ENCODE measurements around the gene TGIF2LX.
"Not testable (repeated sequence)": the region's sequence is repeated elsewhere in the genome, so short reads cannot be mapped to it uniquely, and the experiment has no call there.

TGIF2LX gene

GRCh38 chrX:89921665-89922064, at the start of gene TGIF2LX:
TGIF2LX (plus strand) TSS chrX:89921908; CDS start chrX:89922086, 178 bp downstream.
- not testable (repeated sequence) for DNase-seq

GRCh38 chrX:89922338-89922934, 728 bp downstream of the TGIF2LX start:
- DNase-seq = not testable (repeated sequence)

GRCh38 chrX:89943077-89943476, 21.4 kb downstream of the TGIF2LX start:
- not testable (repeated sequence) for DNase-seq

- DNase-seq = not testable (repeated sequence)
These were observed 43.9 kb downstream of the TGIF2LX start for GRCh38 chrX:89965588-89965987.

Measured in stimulated activated CD4-positive, alpha-beta T cell treated with anti-CD3 and anti-CD28 coated beads, Interleukin-2, amount 100 ng/mL, for 24 hours (primary cell).